ENCODE results near the gene VPS8.

DNA sequence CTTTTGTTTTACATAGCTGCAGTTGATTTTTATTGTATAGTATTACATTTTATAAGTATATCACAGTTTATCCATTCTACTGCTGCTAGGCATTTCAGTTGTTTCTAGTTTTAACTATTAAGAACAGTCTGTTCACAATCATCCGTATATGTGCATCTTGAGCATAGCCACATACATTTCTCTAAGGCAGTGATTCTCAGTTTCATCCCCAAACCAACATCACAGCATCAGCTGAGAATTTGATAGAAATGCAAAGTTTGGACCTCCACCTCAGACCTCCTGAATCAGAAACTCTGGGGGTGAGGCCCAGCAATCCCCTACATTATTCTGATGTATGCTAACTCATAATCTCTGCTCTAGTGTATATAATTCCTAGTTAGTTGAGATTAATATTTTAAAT lies 120.8 kb downstream of the VPS8 start:
- TF ChIP-seq, protein P1, sequence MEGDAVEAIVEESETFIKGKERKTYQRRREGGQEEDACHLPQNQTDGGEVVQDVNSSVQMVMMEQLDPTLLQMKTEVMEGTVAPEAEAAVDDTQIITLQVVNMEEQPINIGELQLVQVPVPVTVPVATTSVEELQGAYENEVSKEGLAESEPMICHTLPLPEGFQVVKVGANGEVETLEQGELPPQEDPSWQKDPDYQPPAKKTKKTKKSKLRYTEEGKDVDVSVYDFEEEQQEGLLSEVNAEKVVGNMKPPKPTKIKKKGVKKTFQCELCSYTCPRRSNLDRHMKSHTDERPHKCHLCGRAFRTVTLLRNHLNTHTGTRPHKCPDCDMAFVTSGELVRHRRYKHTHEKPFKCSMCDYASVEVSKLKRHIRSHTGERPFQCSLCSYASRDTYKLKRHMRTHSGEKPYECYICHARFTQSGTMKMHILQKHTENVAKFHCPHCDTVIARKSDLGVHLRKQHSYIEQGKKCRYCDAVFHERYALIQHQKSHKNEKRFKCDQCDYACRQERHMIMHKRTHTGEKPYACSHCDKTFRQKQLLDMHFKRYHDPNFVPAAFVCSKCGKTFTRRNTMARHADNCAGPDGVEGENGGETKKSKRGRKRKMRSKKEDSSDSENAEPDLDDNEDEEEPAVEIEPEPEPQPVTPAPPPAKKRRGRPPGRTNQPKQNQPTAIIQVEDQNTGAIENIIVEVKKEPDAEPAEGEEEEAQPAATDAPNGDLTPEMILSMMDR (IDR thresholded peaks at IDR 0.05), result no peak
- TF ChIP-seq POLR2A (IDR thresholded peaks at IDR 0.05), result no peak
